Measurements from ENCODE around the gene KIF2C. TPM values are rescaled to one million over a fixed set of nuclear protein-coding genes. Genes with fewer than 3 reads are reported as not detected.

Gene KIF2C
- total and polyA plus RNA-seq, 9 of the 15 experiments (the other 6 are each of a cell fraction or from before 2014, with no cell fraction given) = 84.9 to 226 (median 169) TPM

DNA sequence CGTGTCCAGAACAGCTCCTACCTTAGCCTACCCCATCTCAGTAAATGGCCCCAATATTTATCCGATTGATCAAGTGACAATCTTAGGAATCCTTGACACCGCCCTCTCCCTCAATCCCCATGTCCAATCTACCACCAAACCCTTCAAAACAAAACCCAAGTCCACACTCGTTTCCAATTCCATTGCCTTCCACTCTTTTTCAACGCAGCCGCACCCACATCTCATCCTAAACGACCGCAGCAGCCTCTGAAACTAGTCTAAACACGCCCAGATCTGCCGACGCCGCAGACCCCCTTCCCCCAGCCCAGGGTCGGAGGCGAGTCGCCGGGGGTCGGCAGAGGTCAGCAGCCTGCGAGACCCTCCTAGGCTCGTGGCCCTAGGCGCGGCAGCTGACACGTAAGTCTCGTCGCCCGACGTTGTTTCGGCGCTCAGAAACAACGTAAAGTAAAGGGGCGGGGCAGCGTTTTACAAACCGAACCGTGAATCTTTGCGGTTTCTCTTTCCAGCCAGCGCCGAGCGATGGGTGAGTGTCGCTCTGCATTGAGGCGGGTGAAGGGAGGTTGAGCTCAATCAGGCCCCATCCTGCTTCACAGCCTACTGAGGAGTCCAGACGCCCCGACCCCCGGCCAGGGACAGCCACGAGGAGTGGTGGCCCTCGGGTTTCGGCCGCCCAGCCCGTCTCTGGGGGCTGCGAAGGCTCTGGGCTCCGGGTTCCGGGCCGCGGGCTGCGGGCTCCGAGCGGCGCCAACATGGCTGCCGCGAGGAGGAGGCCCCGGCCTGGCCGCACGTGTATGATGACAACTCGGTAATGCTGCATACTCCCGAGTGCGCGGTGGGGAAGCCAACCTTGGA lies 35.7 kb downstream of the KIF2C start, which contains the start of gene RPS8 (continued):
- TF ChIP-seq CHD7 (IDR thresholded peaks at IDR 0.05; ENCODE audit: low read depth, low read length) = no peak
- TF ChIP-seq YBX1 (IDR thresholded peaks at IDR 0.05) = no peak
- TF ChIP-seq ZNF699 (CRISPR knock-in tag; IDR thresholded peaks at IDR 0.05; ENCODE audit: insufficient replicate concordance) = no peak
- TF ChIP-seq, protein P1, sequence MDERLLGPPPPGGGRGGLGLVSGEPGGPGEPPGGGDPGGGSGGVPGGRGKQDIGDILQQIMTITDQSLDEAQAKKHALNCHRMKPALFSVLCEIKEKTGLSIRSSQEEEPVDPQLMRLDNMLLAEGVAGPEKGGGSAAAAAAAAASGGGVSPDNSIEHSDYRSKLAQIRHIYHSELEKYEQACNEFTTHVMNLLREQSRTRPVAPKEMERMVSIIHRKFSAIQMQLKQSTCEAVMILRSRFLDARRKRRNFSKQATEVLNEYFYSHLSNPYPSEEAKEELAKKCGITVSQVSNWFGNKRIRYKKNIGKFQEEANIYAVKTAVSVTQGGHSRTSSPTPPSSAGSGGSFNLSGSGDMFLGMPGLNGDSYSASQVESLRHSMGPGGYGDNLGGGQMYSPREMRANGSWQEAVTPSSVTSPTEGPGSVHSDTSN (CRISPR knock-in tag; IDR thresholded peaks at IDR 0.05; ENCODE audit: low read depth) = no peak
- TF ChIP-seq, protein P1 (tag; conservative IDR thresholded peaks at IDR 0.05; ENCODE audit: low read depth) = 0 out of 2 replicates have a peak, but pooled peaks have one; percentile 4
- no peak for TF ChIP-seq GATA2 (CRISPR knock-in tag; IDR thresholded peaks at IDR 0.05)
- peak; percentile 98 for TF ChIP-seq POLR2H (tag; IDR thresholded peaks at IDR 0.05; ENCODE audit: low read depth)
- TF ChIP-seq BDP1 (IDR thresholded peaks at IDR 0.05; ENCODE audit: insufficient read depth, insufficient read length) = no peak
- TF ChIP-seq, protein P2, sequence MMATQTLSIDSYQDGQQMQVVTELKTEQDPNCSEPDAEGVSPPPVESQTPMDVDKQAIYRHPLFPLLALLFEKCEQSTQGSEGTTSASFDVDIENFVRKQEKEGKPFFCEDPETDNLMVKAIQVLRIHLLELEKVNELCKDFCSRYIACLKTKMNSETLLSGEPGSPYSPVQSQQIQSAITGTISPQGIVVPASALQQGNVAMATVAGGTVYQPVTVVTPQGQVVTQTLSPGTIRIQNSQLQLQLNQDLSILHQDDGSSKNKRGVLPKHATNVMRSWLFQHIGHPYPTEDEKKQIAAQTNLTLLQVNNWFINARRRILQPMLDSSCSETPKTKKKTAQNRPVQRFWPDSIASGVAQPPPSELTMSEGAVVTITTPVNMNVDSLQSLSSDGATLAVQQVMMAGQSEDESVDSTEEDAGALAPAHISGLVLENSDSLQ (IDR thresholded peaks at IDR 0.05) = peak; percentile 59
- no peak for TF ChIP-seq FOXA1 (IDR thresholded peaks at IDR 0.05; ENCODE audit: borderline replicate concordance)
- peak; percentile 86 for TF ChIP-seq SIN3B (IDR thresholded peaks at IDR 0.05; ENCODE audit: low read depth)
- peak; percentile 93 for TF ChIP-seq ATF7 (IDR thresholded peaks at IDR 0.05)
- peak; percentile 70 to 82 for TF ChIP-seq TRIM24 (IDR thresholded peaks at IDR 0.05)

Measured in K562 (cell line).